ENCODE data around the gene THPO. TPM values are rescaled to one million over a fixed set of nuclear protein-coding genes. Genes with fewer than 3 reads are reported as not detected.

THPO gene
- total RNA-seq, 6 donors from 2014 or later = 0.14 to 0.84 TPM; not detected in 4

DNA sequence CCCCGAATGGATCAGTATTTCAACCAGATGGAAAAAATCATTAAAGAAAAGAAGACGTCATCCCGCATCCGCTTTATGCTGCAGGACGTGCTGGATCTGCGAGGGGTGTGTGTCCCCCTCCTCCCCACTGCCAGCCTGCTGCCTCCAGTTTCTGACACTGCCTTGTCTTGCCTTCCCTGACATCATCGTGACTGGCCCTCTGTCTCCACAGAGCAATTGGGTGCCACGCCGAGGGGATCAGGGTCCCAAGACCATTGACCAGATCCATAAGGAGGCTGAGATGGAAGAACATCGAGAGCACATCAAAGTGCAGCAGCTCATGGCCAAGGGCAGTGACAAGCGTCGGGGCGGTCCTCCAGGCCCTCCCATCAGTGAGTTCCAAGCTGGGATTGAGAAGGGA is 52.7 kb downstream of the THPO start:
- 93 to 94% methylated on average over 13 of the region's 13 CpGs for WGBS, 2 donors
- Histone ChIP-seq H3K9me3 (no peaks in the 10 kb centered on the region), H3K4me3 (no peak overlapping the region), H3K36me3 (peaks cover 95 to 100% (median 97%) of the 10 kb centered on the region in 4 donors), H3K27me3 (no peaks in the 10 kb centered on the region), H3K27ac (no peak overlapping the region), H3K4me1 (peaks cover 9 to 22% (median 18%) of the 10 kb centered on the region in 4 donors)
- TF ChIP-seq EP300 (IDR thresholded peaks at IDR 0.05) (no peak), POLR2A (IDR thresholded peaks at IDR 0.05) (no peak), POLR2AphosphoS5 (IDR thresholded peaks at IDR 0.05) (no peak)
- TF ChIP-seq, protein P1, sequence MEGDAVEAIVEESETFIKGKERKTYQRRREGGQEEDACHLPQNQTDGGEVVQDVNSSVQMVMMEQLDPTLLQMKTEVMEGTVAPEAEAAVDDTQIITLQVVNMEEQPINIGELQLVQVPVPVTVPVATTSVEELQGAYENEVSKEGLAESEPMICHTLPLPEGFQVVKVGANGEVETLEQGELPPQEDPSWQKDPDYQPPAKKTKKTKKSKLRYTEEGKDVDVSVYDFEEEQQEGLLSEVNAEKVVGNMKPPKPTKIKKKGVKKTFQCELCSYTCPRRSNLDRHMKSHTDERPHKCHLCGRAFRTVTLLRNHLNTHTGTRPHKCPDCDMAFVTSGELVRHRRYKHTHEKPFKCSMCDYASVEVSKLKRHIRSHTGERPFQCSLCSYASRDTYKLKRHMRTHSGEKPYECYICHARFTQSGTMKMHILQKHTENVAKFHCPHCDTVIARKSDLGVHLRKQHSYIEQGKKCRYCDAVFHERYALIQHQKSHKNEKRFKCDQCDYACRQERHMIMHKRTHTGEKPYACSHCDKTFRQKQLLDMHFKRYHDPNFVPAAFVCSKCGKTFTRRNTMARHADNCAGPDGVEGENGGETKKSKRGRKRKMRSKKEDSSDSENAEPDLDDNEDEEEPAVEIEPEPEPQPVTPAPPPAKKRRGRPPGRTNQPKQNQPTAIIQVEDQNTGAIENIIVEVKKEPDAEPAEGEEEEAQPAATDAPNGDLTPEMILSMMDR (IDR thresholded peaks at IDR 0.05) = no peak
- ATAC-seq (ENCODE audit: low FRiP score in 2 of 2) = no peak
- DNase-seq = peak in 1 of 2 donors; percentile 12

DNA sequence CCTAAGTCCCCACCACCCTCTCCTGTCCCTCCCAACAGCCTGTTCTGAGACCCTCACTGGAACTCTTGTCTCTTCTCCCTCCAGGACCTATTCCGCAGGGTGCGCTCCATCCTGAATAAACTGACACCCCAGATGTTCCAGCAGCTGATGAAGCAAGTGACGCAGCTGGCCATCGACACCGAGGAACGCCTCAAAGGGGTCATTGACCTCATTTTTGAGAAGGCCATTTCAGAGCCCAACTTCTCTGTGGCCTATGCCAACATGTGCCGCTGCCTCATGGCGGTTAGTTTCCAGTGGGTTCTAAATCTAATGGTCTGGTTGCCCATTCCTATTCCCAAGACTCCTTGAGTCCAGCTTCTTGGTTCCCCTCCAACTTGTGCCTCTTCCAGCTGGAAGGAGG is 54.3 kb downstream of the THPO start:
- Histone ChIP-seq H3K9me3 (no peaks in the 10 kb centered on the region), H3K4me1 (peaks cover 24 to 38% (median 32%) of the 10 kb centered on the region in 4 donors), H3K27ac (no peak overlapping the region), H3K36me3 (peaks cover 81 to 86% (median 84%) of the 10 kb centered on the region in 4 donors), H3K27me3 (no peaks in the 10 kb centered on the region), H3K4me3 (no peak overlapping the region)
- TF ChIP-seq, protein P1 (IDR thresholded peaks at IDR 0.05) = no peak
- TF ChIP-seq POLR2A (IDR thresholded peaks at IDR 0.05) (no peak), EP300 (IDR thresholded peaks at IDR 0.05) (no peak), POLR2AphosphoS5 (IDR thresholded peaks at IDR 0.05) (no peak)
- ATAC-seq (ENCODE audit: low FRiP score in 2 of 2) (no peak), DNase-seq (no peak)
- 91 to 96% methylated on average over 8 of the region's 8 CpGs for WGBS, 2 donors

DNA sequence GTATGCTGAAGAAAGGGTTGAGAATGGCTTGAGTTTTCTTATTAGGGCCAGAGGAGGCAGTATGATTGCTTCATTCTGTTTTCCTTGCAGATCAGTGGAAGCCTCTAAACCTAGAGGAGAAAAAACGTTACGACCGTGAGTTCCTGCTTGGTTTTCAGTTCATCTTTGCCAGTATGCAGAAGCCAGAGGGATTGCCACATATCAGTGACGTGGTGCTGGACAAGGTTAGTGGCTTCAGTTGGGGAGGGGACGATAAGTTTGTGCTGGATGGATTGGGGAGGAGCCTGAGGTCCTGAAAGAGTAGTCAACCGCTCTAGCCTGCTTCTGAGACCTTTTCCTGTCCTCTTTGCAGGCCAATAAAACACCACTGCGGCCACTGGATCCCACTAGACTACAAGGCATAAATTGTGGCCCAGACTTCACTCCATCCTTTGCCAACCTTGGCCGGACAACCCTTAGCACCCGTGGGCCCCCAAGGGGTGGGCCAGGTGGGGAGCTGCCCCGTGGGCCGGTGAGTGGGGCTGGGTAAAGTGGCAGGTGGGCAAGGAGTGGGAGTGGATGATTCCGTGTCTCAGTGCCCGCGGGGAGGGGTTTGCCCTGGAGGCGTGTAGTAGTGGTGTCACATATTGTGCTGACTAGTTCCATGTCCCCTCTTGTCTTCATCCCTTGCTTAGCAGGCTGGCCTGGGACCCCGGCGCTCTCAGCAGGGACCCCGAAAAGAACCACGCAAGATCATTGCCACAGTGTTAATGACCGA is 55.1 kb downstream of the THPO start:
- Histone ChIP-seq H3K4me3 (no peak overlapping the region), H3K9me3 (no peaks in the 10 kb centered on the region), H3K36me3 (peaks cover 73 to 86% (median 82%) of the 10 kb centered on the region in 4 donors), H3K27me3 (no peaks in the 10 kb centered on the region), H3K4me1 (peaks cover 32 to 46% (median 39%) of the 10 kb centered on the region in 4 donors), H3K27ac (peak overlapping the region in 3 of 4 donors; percentile 18 to 86 (median 22))
- 83 to 91% methylated on average over 20 of the region's 20 CpGs for WGBS, 2 donors
- ATAC-seq (ENCODE audit: low FRiP score in 2 of 2) (no peak), DNase-seq (peak; percentile 52 to 55)
- TF ChIP-seq POLR2A (IDR thresholded peaks at IDR 0.05) (no peak), EP300 (IDR thresholded peaks at IDR 0.05) (no peak), POLR2AphosphoS5 (IDR thresholded peaks at IDR 0.05) (no peak)
- TF ChIP-seq, protein P1 (IDR thresholded peaks at IDR 0.05) = no peak

Small RNAs within 50 kb of the gene (small RNA-seq; reads per million reads assigned to genes)
- gene SNORD66 = 1,653 to 4,235 (median 2,244) reads per million in 4 donors

Other genes starting within 250 kb of the THPO start
- gene EIF2B5, start 242.8 kb downstream of the THPO start, total RNA-seq = 10 to 100 TPM; 31.4 to 37.6 (median 34.2) TPM
- 100 to 1,000 TPM in 1 of 6 donors, 10 to 100 TPM in 5; 36.5 to 106 (median 62.8) TPM for gene DVL3, start 222.8 kb downstream of the THPO start, total RNA-seq
- gene AP2M1, start 203.4 kb downstream of the THPO start, total RNA-seq = 100 to 1,000 TPM; 132 to 280 (median 198) TPM
- gene ABCF3, start 192.0 kb downstream of the THPO start, total RNA-seq = 100 to 1,000 TPM in 1 of 6 donors, 10 to 100 TPM in 5; 52.6 to 184 (median 73.1) TPM
- 1 to 10 TPM in 2 of 6 donors, under 1 TPM in 3, not detected in 1; 0.17 to 1.2 (median 0.51) TPM for gene VWA5B2, start 148.6 kb downstream of the THPO start, total RNA-seq
- gene ALG3, start 129.2 kb downstream of the THPO start, total RNA-seq = 10 to 100 TPM; 16.2 to 60.8 (median 37.6) TPM
- 1 to 10 TPM; 1.8 to 8.8 (median 4.1) TPM for gene EEF1AKMT4, start 128.5 kb downstream of the THPO start, total RNA-seq
- under 1 TPM in 2 of 6 donors, not detected in 4; 0.26 to 0.44 TPM for gene CAMK2N2, start 116.7 kb downstream of the THPO start, total RNA-seq
- gene ECE2, start 102.2 kb downstream of the THPO start, total RNA-seq = not detected
- gene PSMD2, start 79.0 kb downstream of the THPO start, total RNA-seq = 100 to 1,000 TPM; 144 to 259 (median 165) TPM
- 100 to 1,000 TPM; 278 to 408 (median 326) TPM for gene EIF4G1, start 63.6 kb downstream of the THPO start, total RNA-seq
- 10 to 100 TPM; 14.8 to 52.7 (median 25.2) TPM for gene FAM131A, start 40.6 kb downstream of the THPO start, total RNA-seq
- gene CLCN2, start 16.6 kb downstream of the THPO start, total RNA-seq = 10 to 100 TPM in 1 of 6 donors, 1 to 10 TPM in 5; 3.0 to 14.7 (median 5.3) TPM
- 100 to 1,000 TPM in 1 of 6 donors, 10 to 100 TPM in 5; 41.4 to 235 (median 66.2) TPM for gene POLR2H, start 16.5 kb downstream of the THPO start, total RNA-seq
- gene CHRD, start 1.8 kb upstream of the THPO start, total RNA-seq = 10 to 100 TPM in 1 of 6 donors, 1 to 10 TPM in 5; 2.1 to 40.9 (median 4.3) TPM
- 1 to 10 TPM; 3.1 to 10.0 (median 7.2) TPM for gene EPHB3, start 183.6 kb upstream of the THPO start, total RNA-seq

All from upper lobe of left lung (tissue), 6 donors.